GM19467 (cell line): ENCODE measurements around the gene ATP9B.

ENCODE experiments used
- ATAC-seq: cut with Tn5 transposase; IDR thresholded peaks from one replicate; pipeline ENCODE4 v1.9.1; 2021; ENCODE audit warnings: mild to moderate bottlenecking, moderate library complexity; ENCODE audit not compliant: unreplicated experiment

ATP9B gene

GRCh38 chr18:79195716-79196683 lies 126.8 kb downstream of the ATP9B start:
- ATAC-seq: no peak

- no peak for ATAC-seq
These were observed 128.3 kb downstream of the ATP9B start for GRCh38 chr18:79197531-79197930.

GRCh38 chr18:79199691-79200374 lies 130.6 kb downstream of the ATP9B start:
- ATAC-seq: no peak

- ATAC-seq: no peak
These were observed 131.5 kb downstream of the ATP9B start for GRCh38 chr18:79200546-79201268.

DNA sequence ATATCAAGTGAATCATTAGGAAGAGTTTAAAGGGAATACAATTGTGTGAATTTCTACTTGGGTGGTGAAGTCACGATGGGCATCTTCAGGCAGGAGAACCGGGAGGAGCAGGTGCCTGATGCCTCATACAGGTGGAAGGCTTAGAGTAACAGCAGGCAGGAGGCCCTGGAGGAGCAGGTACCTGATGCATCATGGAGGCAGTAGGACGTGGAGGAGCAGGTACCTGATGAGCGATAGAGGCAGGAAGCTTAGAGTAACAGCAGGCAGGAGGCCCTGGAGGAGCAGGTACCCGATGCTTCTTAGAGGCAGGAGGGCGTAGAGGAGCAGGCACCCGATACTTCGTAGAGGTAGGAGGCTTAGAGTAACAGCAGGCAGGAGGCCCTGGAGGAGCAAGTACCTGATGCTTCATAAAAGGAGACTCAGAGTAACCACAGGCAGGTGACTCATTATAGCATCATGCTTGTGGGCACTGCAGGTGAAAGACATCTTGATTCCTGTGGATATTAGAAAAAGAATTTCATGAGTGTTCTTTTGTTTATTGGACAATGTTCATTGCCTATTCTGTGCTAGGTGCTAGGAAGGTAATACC lies 133.9 kb downstream of the ATP9B start:
- ATAC-seq: no peak

DNA sequence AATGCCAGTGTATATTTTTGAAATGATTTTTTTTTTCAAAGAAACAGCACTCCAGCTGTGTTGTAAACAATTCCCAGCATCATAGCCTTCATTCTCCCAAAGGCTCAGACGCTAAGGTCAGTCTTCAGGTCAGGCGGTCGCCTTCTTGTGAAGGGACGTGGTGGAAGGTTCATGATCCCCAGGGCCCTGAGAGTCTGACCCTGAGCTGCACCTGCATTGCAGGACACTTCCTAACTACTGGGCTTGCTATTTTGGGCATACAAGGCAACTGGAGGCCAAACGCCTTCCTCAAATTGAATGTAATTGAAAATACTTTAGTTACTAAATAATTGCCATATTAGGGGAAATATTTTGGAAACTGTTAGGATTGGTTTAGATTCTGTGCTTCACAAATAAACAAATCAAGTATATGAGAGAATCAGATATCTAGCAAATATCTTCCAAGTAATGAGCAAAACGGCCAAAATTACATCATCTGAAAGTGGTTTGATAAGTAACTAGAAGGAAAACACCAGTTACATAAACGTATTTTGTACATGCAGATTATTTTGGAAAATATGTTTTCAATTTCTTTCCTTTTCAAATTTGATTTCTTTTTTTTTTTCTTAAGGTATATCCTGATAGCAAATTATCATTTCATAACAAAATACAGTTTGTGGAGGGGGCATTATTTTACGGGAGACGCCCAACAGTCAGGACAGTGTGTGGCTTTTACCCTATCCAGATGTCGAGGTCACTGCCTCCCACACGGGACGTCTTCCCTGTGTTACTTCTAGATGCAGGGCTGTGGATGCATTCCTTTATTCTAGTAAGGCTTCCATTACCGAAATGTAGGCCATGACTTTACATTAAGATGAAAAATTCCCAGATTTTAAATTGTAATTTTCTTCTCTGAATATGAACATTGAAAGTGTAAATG lies 136.0 kb downstream of the ATP9B start:
- no peak for ATAC-seq

DNA sequence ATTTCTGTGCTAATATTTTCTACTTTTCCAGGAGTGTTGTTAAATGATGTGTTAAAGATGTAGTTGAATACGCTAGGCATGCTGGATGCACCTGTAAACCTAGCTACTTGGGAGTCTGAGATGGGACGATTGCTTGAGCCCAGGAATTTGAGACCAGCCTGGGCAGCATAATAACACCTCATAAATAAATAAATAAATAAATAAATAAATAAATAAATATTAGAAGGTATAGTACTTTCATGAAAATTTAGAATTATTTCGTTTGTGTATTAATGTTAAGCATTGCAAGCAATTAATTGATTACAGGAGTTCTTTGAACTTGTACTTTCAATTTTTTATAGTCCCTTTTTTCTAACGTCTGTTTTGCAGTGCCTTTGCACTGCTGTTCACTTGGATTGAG lies 137.2 kb downstream of the ATP9B start:
- no peak for ATAC-seq

GRCh38 chr18:79208906-79209305 lies 139.7 kb downstream of the ATP9B start:
- no peak for ATAC-seq

- ATAC-seq: no peak
These were observed 141.1 kb downstream of the ATP9B start for GRCh38 chr18:79210002-79210910.

DNA sequence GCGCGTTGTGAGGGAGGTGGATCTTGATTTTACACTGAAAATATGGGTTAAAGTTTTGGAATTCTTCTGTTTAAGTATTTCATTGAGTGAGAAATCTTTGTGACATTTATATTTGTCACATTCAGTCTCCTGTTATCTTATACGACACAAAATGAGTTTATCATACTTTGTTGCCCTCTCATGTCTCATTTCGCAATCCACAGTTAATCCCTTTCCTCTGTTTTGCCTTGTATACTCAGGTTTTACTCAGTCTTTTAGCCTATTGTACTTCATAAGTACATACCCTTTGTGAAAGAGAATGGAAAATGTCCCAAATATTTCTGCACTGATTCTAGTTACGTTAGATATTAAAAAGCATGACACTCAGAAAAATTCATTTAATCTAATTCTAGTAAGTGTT lies 142.7 kb downstream of the ATP9B start:
- ATAC-seq: no peak

- ATAC-seq: no peak
These were observed 144.9 kb downstream of the ATP9B start for GRCh38 chr18:79214056-79214455.

GRCh38 chr18:79216176-79216575 lies 147.0 kb downstream of the ATP9B start:
- no peak for ATAC-seq

- ATAC-seq: no peak
These were observed 148.9 kb downstream of the ATP9B start for GRCh38 chr18:79217979-79218604.

- no peak for ATAC-seq
These were observed 149.5 kb downstream of the ATP9B start for GRCh38 chr18:79218605-79219190.

GRCh38 chr18:79221136-79221535 lies 151.9 kb downstream of the ATP9B start:
- ATAC-seq: no peak

GRCh38 chr18:79222790-79223189 lies 153.6 kb downstream of the ATP9B start:
- no peak for ATAC-seq

DNA sequence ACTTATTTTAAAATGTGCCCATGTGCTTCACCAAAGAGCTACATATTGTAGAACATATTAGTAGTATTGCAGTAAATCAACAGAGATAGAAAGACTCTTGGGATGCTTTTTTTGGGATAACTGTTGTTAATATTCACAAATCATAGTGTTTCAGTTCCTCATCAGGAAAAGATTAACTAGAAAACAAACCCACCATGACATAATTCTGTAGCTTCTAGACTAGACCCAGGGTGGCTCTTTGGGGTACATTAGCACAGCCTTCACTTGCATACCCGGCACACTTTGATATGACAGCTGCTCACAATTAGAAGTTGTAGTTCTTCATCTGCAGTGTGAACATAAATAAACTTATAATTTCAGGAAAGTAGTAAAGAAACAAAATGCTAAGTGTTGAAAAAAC lies 154.2 kb downstream of the ATP9B start:
- ATAC-seq: no peak

DNA sequence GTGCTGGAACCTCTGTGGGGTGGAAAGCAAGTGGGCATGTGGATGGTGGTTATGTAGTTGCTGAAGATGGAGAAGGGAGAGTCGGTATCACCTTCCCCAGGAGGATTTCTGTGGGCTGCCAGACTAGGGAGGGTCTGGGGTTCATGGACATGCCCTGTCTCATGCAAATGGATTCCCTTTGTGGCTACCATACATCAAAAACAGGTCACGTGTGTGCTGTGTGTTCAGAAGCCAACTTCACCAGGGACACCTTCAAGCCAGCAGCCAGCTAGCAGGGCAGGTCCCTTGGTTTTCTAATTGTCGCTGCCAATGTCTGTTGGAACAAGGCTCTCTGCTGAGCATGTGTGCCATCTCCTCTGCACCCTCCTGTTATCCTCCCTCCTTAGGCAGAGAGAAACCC lies 155.2 kb downstream of the ATP9B start:
- no peak for ATAC-seq
